NCI-H748 (cell line): Measurements from ENCODE around the gene LITAF.

Experiments used
- DNase-seq: peaks from one replicate; lab custom pipeline; 2025; ENCODE audit not compliant: unreplicated experiment; lab: John Stamatoyannopoulos, UW

The LITAF gene

GRCh38 chr16:11497851-11498289, 88.8 kb downstream of the LITAF start:
- DNase-seq = no peak
